ENCODE results near the gene HOXB1.

Gene HOXB1

GRCh38 chr17:48554412-48555257 lies 23.8 kb upstream of the HOXB1 start:
- DNase-seq (ENCODE audit: low spot score): no peak

GRCh38 chr17:48553826-48554225 lies 23.0 kb upstream of the HOXB1 start:
- no peak for DNase-seq (ENCODE audit: low spot score)

GRCh38 chr17:48553190-48553547 lies 22.4 kb upstream of the HOXB1 start:
- no peak for DNase-seq (ENCODE audit: low spot score)

- no peak for DNase-seq (ENCODE audit: low spot score)
Observed at GRCh38 chr17:48552466-48553189, 21.8 kb upstream of the HOXB1 start.

- no peak for DNase-seq (ENCODE audit: low spot score)
Observed at GRCh38 chr17:48551596-48552465, 21.0 kb upstream of the HOXB1 start.

GRCh38 chr17:48551214-48551555 lies 20.4 kb upstream of the HOXB1 start:
- no peak for DNase-seq (ENCODE audit: low spot score)

- DNase-seq (ENCODE audit: low spot score): no peak
Observed at GRCh38 chr17:48550502-48551213, 19.8 kb upstream of the HOXB1 start.

GRCh38 chr17:48549914-48550501 lies 19.2 kb upstream of the HOXB1 start:
- DNase-seq (ENCODE audit: low spot score): no peak

GRCh38 chr17:48549281-48549630 lies 18.4 kb upstream of the HOXB1 start:
- DNase-seq (ENCODE audit: low spot score): no peak

GRCh38 chr17:48548523-48549280 lies 17.9 kb upstream of the HOXB1 start:
- DNase-seq (ENCODE audit: low spot score): no peak

- no peak for DNase-seq (ENCODE audit: low spot score)
Observed at GRCh38 chr17:48547808-48548522, 17.2 kb upstream of the HOXB1 start.

- DNase-seq (ENCODE audit: low spot score): no peak
Observed at GRCh38 chr17:48546924-48547807, 16.4 kb upstream of the HOXB1 start.

GRCh38 chr17:48546137-48546923 lies 15.5 kb upstream of the HOXB1 start:
- DNase-seq (ENCODE audit: low spot score): peak; percentile 52

GRCh38 chr17:48545539-48545938 lies 14.7 kb upstream of the HOXB1 start:
- no peak for DNase-seq (ENCODE audit: low spot score)

- no peak for DNase-seq (ENCODE audit: low spot score)
Observed at GRCh38 chr17:48545022-48545375, 14.2 kb upstream of the HOXB1 start, which contains the start of gene HOXB2. Gene HOXB2, minus strand, starts transcription at chr17:48545109. Its CDS starts 198 bp downstream, at chr17:48544911.

- no peak for DNase-seq (ENCODE audit: low spot score)
Observed at GRCh38 chr17:48544349-48545021, 13.7 kb upstream of the HOXB1 start.

- DNase-seq (ENCODE audit: low spot score): no peak
Observed at GRCh38 chr17:48543854-48544348, 13.1 kb upstream of the HOXB1 start.
